Dedifferentiated amniotic fluid mesenchymal stem cell (primary cell): Measurements from ENCODE around the gene PIH1D1.

Source experiments
- DNase-seq: peaks from one replicate; pipeline ENCODE4 v3.0.0-alpha.2; 2016; ENCODE audit errors: extremely low spot score

PIH1D1 gene

DNA sequence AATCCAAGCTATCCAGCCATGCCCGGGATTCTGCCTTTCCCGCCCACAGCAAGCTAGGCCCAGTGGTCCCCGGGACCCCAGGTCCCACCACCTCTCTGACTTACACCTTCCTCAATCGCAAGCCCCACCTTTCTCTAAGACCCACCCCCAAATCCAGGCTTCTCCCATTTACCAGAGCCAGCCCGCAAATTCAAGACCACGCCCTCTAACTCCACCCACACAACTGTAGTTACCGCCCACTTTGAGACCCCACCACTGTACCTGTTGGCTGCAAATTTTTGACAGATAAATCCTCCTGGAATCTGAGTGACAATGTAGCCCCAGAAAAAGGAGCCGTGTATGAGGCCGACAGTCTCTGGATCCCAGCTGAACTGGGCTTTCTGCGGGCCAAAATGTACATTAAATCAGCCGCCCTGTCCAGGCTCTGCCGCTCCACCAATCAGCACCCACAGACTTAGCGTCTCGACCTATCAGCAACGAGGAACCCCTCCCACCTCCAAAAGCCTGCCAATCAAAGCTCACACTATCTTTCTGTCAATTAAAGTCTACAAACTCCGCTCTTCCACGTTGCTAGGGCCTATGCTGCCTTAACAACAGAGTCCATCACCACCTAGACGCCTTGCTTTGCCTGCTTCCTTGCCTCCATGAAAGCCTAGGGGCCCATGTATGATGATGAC, 16.6 kb downstream of the PIH1D1 start:
- no peak for DNase-seq

DNA sequence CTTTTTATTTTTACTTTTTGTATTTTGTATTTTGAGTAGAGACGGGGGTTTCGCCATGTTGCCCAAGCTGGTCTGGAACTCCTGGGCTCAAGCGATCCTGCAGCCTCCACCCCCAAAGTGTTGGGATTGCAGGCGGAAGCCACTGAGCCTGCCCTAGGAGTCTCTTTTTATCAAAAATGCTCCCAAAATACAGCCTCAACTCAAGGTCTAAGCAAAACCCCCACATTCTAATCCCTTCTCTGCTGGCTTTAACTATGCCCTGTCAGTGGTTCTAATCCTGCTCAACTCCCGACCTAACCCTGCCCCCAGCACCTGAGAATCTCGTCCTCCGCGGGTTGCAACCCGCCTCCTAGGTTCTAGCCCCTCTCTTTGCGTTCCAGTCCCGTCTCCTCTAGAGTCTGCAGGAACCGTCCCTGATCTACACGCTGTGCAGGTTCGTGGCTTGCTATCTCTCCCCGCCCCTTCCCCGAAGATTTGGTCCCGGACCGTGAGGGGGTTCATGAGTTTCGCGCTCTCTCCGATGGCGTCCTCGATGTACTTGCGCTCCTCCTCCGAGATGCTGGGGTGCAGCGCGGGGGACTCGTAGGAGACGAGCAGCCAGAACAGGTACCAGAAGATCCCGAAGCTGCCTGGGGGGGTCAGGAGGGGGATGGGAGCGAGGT, 18.2 kb downstream of the PIH1D1 start:
- DNase-seq, result no peak

DNA sequence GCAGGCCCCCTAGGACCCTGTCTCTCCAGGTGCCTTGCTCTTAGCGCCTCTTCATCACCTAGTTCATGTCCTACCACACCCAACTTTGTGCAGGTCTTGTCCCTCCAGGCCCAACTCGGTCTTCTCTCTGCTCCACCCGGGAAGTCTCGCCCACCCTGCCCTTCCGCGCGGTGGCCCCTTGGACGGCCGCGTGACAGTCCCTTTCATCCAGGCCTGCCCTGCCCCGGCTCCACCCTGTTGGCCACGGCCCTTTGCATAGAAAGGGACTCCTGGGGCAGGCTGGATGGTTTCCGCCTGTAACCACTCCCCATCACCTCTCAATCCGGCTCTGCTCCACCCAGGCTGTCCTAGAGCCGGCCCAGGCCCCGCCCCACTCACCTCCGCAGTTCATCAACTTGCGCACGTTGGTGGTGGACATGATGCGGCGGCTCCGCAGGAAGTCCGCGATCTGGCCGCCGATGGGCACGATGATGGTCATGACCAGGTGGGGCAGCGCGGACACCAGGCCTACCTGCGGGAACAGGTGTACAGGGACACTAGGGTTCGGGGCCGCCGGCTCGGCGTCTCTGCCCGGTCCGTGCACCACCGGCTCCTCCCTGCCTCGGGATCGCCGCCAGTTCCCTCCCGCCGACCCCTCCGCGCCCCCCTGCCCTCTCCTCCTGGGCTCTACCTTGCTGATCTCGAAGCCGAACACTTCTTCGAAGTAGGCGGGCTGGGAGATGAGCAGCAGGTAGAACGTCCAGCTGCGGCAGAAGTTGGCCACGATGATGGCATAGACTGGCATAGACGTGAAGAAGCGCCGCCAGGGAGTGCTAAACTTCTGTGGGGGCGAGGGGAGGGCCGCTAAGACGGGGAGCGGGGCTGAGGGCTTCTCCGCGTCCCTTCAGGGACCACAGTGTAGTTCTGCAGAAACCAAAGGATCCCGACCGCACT, 19.2 kb downstream of the PIH1D1 start:
- no peak for DNase-seq

DNA sequence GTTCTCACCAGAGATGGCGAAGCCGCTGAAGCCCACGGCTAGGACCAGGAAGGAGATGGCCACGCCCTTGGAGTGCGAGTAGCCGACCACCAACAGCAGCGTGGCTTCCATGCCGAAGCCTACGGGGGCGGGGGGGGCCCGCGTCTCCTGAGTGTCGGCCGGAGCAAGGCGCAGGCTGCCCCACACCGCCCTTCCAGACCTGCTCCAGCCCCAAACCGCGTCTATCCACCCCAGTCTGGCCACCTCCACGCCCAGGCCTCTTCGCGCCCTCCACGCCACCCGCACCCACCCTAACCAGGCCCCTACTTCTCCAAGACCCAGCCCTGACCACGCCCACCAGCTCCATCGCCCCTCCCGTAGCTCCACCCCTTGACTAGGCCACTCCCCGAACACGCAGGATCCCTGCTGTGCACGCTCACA, 20.3 kb downstream of the PIH1D1 start:
- no peak for DNase-seq

DNA sequence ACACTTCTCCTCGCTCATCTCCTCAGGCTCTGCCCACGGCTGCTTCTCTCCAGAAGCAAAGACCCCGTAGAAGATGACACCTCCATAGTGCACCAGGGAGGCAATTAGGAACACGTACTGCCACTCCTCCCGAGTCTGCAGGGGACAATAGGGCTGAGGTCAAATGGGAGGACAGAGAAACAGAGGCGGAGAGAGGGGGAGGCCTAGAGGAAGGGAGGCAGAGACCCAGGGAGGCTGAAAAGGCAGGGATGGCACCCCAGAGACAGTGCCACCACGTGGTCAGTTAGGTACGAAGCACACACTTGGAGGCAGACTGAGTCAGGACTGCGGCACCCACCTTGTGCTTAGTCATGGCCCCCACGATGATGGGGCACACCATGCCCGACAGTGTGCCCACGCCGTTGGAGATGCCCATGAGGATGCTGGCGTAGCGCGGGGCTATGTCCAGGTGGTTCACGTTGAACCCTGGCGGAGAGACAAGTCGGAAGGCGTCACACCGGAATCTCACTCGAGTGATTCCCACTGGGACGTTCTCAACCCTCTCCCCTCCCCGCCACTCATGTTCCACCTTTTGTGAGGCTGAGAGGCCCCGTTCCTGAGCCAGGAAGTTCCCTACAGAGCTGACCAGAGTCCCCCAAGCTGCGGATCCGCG, 20.8 kb downstream of the PIH1D1 start:
- DNase-seq, result no peak

DNA sequence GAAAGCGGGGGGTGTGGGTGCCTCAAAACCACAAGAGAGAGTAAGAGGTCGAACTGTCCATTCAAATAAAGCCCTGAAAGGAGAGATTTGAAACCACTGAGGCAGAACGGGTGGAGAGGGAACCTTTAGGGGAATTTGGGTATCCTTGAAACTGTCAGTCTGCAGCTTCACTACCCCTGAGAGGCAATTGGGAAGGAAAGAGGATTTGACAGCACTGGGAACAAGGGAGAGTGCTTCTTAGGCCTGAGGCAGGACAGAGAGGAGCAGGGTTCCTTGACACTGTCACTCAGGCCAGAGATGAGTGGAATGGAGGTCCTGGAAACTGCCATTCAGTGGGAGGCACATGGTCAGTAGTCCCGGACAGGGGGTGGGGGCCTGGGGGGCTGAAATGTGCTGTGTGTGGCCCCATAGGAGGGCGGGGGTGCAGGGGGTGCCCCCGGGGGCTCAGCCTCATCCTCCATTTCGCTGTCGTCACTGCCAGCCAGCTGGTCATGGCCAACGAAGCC, 21.4 kb downstream of the PIH1D1 start:
- no peak for DNase-seq

DNA sequence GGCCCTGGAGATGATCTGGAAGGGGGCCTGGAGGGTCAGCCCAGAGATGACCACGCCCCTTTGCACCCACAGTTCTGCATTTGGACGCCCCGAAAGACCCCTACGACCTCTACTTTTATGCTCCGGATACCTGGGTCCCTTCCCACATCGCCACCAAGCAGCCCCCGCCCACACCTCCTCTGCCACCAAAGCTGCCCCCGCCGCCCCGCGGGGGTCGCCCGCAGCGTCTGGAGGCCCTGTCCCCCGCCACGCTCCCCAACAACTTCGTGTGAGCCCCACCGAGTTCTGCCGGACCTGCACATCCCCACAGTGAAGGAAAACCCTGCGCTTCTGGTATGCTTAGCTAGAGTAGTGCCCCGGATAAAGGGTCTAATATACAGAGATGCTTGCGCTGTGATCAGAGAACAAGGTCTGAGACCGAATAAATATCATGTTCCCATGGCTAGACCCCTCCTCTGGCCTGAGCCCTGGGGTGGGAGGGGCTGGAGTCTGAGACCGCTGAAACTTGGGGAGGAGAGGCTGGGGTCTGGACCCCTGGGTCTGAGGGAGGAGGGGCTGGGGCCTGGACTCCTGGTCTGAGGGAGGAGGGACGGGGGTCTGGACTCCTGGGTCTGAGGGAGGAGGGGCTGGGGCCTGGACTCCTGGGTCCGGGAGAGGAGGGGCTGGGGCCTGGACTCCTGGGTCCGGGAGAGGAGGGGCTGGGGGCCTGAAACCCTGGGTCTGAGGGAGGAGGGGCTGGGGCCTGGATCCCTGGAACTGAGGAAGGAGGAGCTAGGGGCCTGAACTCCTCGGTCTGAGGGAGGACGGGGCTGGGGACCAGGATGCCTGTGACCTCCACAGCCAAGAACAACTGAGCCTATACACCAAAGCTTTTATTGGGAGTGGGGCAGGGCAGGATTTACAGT, 22.8 kb downstream of the PIH1D1 start:
- no peak for DNase-seq

DNA sequence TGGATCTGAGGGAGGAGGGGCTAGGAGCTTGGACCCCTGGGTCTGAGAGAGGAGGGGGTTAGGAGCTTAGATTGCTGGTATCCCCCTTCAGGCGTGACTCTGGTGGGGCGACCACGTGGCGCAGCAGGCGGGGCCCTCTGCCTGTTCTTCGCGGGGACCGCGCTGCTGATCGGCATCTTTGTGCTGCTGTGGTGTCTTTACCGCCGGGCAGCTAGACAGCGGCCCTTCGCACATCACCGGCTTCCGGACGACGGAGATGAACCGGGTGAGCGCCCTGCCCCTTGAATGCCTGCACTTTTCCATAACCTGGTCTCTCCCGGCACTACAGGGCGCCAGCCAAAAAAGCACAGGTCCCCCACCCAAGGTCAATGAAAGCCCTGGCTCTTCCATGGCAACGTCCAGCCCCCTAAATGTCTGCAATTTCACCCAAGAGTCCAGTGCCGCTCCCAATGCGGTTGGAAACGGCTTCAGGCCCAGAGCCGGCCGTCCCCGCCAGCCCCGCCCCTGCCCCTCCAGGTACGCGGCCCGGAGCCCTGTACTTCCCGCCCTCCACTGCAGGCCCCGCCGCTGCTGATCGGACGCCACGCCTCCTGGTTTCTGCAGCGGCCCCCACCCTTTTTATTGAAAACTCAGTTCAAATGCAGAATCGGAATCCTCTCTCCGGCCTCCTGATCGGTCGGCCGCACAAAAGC, 23.6 kb downstream of the PIH1D1 start:
- DNase-seq, result no peak

DNA sequence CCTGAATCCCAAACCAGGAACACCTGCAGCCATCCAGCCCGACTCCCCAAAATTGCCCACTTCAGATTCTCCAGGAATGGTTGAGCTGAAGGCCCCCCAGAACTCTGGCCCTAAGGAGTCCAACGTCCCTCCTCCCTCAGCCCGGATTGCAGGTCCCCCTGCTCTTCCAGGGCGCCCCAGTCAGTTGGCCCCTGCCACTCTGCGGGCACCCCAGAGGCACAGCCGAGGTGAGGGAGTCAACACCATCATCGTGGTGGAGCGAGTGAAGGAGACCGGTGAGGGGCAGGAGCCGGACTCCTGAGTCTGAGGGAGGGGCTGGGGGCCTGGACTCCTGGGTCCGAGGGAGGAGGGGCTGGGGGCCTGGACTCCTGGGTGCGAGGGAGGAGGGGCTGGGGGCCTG, 24.3 kb downstream of the PIH1D1 start:
- DNase-seq, result no peak

DNA sequence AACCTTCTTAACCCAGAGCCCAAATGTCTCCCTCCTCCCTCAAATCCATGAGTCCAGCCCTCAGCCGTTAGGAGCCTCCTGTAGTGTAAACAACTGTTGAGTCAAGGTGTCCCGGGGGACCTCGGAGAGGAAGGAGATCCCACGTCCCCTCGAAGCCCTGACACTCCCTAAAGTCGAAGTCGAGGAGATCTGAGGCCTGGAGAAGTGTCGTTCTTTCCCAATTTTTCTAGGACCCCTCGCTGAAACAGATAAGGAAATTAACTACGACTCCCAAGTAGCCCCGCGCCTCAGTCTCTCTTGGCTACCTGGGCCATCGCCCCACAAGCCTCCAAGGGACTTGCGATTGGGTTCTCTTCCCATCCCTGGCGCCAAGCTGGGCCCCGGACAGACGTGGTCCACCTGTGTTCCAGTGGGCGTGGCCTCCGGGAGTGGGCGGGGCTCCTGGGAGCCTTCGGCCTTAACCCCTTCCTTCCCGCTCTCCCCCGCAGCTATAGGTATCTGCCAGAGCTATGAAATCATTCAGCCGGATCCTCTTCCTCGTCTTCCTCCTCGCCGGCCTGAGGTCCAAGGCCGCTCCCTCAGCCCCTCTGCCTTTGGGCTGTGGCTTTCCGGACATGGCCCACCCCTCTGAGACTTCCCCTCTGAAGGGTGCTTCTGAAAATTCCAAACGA, 25.6 kb downstream of the PIH1D1 start:
- no peak for DNase-seq

DNA sequence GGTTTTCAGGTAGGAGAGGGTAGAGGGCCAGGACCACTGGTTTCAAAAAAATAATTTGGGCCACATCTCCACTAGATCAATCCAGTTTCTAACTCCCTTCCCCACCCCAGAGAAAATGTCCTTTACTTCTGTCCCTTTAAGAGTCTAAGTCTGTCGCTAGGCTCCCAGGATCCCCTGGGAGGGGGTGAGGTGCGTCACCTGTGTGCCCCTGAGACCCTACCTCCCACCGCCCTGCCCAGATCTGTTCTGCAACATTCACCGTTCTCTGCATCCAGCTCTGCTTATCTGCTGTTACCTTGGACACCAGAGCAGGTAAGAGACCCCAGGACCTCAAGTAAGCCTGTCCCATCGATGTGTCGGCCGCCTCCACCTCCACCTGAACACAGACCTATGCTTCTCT, 26.4 kb downstream of the PIH1D1 start, which contains the start of gene GFY:
Gene GFY, plus strand, starts transcription at position 211 of the 400 bp plus-strand sequence. CDS start 1,043 bp downstream, outside the sequence.
- no peak for DNase-seq

DNA sequence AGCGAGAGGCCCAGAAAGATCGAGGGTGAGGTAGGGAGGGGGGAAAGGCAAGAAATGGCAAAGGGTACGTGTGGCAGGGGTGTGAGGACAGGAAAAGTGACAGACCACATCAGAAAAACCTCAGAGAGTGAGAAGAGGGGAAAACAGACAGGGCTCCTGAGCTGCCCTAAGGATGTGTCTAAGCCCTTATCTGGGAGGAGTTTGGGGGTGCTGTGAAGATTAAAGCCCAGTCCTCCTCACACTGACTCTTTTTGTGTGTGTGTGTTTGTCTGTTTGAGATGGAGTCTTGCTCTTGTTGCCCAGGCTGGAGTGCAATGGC, 27.7 kb downstream of the PIH1D1 start:
- no peak for DNase-seq

DNA sequence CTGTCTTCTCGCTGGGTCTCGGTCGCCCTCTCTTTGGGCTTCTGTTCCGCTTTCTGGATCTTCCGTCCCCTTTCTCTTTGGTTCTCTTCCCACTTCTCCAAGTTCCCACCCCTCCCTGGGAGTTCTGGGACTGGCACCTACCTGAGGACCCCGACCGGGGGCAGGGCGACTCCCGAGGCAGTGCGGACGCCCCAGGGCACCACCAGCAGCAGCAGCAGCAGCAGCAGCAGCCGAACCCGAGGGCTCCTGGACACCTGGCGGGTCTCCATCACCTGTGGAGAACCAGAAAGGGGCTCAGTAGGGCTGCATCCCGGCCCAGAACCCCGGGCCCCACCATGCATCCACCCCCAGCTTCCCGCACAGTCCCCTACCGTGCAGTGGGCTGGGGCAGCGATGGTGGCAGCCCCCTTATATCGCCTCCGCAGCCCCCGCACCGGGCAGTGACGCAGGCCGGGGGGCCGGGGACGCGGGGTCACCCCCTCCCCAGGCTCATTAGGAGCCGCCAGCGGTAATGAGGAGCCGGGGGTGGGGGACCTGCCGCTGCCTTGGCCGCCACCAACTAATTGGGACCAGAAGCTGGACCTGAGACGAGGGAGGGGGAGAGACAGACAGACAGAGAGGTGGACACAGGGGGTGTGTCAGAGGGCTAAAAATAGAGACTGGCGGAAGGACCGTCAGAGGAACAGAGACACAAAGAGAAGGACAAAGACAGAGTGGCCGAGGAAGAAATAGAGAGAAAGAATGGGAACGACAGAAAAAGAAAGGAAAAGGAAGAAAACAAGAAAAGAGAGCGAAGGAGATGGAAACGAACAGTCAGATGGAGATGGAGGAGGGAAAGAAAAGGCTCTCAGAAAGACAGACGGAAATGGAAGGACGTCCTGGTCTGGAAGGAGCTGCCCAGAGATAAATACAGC, 28.3 kb downstream of the PIH1D1 start, which contains the start of gene PTH2:
Gene PTH2, minus strand, starts transcription at position 371 of the 914 bp plus-strand sequence. Its CDS starts 102 bp downstream, at position 269.
- DNase-seq, result no peak

DNA sequence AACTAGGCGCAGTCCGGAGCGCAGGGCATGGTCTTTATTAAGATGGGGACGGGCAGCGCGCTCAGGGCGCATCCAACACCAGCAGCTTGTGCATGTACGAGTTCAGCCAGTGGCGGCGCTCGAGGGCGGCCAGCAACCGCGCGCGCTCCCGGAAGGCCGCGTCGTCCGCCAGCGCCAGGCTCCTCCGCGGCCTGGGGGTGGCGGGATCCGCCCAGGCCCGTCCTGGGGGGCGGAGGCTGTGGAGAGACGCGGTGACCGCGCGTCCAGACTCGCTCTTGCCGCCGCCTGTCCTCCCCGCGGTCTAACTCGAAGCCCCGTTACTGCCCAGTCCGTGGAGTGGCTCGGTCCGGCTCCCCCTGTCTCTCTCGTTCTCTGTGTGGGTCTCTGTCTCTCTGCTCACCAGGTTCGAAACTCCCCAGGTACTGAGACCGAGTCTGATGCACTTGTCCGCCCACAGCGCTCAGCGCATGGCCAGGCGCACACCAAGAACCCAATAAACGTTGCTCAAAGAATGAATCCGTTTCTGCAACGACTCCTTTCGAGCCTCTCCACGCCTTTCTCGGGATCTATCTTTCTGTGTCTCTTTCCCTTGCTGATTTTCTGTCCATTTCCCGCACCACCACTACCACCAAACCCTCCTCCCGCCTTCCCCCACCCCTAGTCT, 29.1 kb downstream of the PIH1D1 start:
- no peak for DNase-seq

DNA sequence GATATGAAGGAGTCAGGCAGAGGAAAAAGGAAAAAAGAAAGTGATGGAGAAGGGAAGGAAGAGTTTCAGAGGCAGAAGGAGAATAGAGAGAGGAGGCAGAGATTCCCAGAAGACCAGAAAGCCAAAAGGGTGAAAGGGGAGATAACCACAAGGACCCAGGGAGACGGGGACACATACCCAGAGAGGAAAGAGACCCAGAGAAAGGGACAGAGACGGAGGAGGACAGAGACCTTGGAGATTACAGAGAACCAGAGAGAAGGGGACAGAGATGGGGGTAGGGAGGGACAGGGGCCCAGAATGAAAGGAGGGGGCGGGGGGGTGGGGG, 29.8 kb downstream of the PIH1D1 start:
- DNase-seq, result no peak

DNA sequence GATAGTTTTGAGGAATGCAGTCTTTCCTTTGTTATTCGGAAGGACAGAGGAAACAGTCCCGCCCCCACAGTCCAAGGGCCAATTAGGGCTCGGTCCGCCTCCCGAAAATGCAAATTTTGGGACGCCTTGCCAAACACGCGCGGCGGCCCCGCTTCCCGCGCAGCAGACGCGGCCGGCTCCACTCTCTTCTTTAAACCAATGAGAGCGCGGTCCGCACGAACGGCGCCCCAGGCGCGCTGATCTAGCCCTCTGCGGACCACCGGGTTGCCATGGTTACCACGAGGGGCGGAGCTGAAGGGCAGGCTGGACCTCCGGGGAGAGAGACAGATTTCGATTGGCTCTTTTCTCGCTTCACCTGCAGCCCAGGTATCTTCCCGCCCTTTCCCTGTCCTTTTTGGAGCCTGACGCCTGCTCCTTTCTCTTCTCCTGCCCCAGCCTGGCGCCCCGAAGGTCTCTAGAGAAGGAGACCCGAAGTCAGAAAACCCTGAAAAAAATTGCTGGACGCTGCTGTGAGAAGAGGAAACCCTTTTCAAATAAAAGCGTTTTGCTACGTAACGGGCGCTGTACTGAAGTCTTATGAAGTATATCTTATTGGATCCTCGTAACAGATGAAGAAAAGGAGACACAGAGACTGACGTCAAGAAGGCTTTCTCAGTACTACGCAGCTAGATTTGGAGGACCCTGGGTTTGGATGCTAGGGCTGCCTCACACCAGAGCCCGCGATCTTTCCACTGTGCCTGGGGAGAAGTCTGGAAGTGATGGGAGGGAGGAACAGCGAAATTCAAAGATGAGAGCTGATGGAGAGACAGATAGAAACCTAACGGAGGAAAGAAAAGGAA, 30.4 kb downstream of the PIH1D1 start:
- peak; percentile 23 for DNase-seq

DNA sequence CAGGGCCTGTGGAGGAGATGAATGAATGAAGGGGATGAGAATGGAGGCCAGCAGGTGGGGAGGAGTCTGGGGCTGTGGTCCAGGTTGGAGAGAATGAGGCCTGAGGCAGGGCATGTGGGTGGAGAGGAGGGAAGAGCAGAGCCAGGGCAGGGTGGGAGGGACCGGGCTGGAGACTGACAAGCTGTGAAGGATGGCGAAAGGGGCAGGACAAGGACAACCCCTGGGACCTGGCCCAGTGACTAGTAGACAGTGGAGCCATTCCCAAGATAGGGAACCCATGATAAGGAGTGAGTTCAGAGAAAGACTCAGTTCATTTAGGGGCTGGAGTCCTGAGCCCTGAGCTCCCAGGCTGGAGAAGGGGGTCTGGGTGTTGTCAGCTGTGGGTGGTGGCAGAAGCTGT, 31.4 kb downstream of the PIH1D1 start:
- DNase-seq, result no peak
